Mucosa of stomach (tissue), 1 donor: ENCODE results near the gene S100P.
"Not testable (repeated sequence)": the region's sequence is repeated elsewhere in the genome, so short reads cannot be mapped to it uniquely, and the experiment has no call there.

Experiments
- H3K27me3 ChIP-seq: one replicate; pipeline ENCODE4 v1.7.0; 2013; ENCODE audit warnings: mild to moderate bottlenecking, low read length; ENCODE audit not compliant: control insufficient read depth, insufficient read depth
- H3K36me3 ChIP-seq: one replicate; pipeline ENCODE4 v1.7.0; 2013; ENCODE audit warnings: low read length; ENCODE audit not compliant: control insufficient read depth, insufficient read depth
- H3K4me1 ChIP-seq: one replicate; pipeline ENCODE4 v1.7.0; 2013; ENCODE audit warnings: mild to moderate bottlenecking, low read length; ENCODE audit not compliant: control insufficient read depth, insufficient read depth
- H3K4me3 ChIP-seq: one replicate; pipeline ENCODE4 v1.7.0; 2013; ENCODE audit warnings: low read length
- H3K9ac ChIP-seq: one replicate; pipeline ENCODE4 v1.7.0; 2013; ENCODE audit warnings: mild to moderate bottlenecking, low read length, moderate library complexity
- H3K9me3 ChIP-seq: one replicate; pipeline ENCODE4 v1.7.0; 2013; ENCODE audit warnings: mild to moderate bottlenecking, low read length, moderate library complexity; ENCODE audit not compliant: control insufficient read depth
- donor health status: Pancreatic carcinoma.

Gene S100P

GRCh38 chr4:6659897-6660296 is 33.8 kb upstream of the S100P start:
- H3K9me3 ChIP-seq, result no peaks in the 10 kb centered on the region
- no peaks in the 10 kb centered on the region for H3K36me3 ChIP-seq
- peaks cover 46% of the 10 kb centered on the region for H3K27me3 ChIP-seq
- no peak overlapping the region for H3K4me3 ChIP-seq
- no peak overlapping the region for H3K9ac ChIP-seq
- peaks cover 6% of the 10 kb centered on the region for H3K4me1 ChIP-seq

DNA sequence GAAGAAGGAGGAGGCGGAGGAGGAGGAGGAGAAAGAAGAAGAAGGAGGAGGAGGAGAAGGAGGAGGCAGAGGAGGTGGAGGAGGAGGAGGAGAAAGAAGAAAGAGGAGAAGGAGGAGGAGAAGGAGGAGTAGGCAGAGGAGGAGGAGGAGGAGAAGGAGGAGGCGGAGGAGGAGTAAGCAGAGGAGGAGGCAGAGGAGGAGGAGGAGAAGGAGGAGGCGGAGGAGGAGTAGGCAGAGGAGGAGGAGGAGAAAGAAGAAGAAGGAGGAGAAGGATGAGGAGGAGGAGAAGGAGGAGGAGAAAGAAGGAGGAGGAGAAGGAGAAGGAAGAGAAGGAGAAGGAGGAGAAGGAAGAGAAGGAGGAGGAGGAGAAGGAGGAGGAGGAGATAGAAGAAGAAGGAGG is 33.2 kb upstream of the S100P start:
- H3K27me3 ChIP-seq, result peaks cover 46% of the 10 kb centered on the region
- no peaks in the 10 kb centered on the region for H3K36me3 ChIP-seq
- H3K4me1 ChIP-seq, result peaks cover 6% of the 10 kb centered on the region
- no peak overlapping the region for H3K4me3 ChIP-seq
- no peak overlapping the region for H3K9ac ChIP-seq
- no peaks in the 10 kb centered on the region for H3K9me3 ChIP-seq

GRCh38 chr4:6662591-6662990 is 31.1 kb upstream of the S100P start:
- Histone ChIP-seq H3K36me3 (no peaks in the 10 kb centered on the region), H3K4me3 (no peak overlapping the region), H3K4me1 (peaks cover 6% of the 10 kb centered on the region), H3K9me3 (no peaks in the 10 kb centered on the region), H3K27me3 (peaks cover 46% of the 10 kb centered on the region), H3K9ac (no peak overlapping the region)

GRCh38 chr4:6663596-6664393 is 29.9 kb upstream of the S100P start:
- Histone ChIP-seq H3K9ac (no peak overlapping the region), H3K9me3 (no peaks in the 10 kb centered on the region), H3K27me3 (peaks cover 41% of the 10 kb centered on the region), H3K4me1 (peaks cover 13% of the 10 kb centered on the region), H3K4me3 (no peak overlapping the region), H3K36me3 (no peaks in the 10 kb centered on the region)

DNA sequence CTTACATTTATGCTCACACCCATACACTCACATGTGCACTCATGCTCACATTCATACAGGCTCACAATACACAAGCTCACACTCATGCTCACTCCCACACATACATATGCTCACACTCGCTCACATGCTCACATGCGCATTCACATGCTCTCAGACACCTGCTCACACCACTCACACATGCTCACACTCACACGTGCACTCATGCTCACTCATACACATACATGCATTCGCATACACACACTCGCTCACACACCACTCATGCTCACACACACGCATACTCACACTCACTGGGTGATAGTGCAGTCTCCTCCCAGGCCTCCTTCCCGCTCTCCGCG is 28.4 kb upstream of the S100P start:
- Histone ChIP-seq H3K36me3 (no peaks in the 10 kb centered on the region), H3K4me1 (peaks cover 10% of the 10 kb centered on the region), H3K27me3 (peaks cover 30% of the 10 kb centered on the region), H3K4me3 (no peak overlapping the region), H3K9me3 (no peaks in the 10 kb centered on the region), H3K9ac (no peak overlapping the region)

DNA sequence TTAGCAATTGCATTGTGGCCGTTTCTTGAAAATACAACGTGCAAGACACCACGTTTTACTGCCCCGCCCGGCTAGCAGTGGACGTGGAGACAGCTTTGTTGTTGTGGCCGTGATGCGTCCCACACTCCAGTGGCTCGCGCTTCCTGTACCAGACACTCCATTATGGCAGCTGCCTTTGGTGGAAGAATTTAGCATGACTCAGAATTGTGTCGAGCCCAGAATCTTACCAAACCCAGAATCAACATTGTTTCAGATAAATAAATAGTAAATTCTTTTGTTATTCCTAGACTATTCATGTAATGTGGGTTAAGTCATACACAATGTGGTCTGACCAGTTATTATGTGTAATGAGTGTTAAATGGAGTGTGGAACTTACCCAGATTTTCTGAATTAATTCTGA is 25.3 kb upstream of the S100P start:
- Histone ChIP-seq H3K27me3 (peaks cover 16% of the 10 kb centered on the region), H3K36me3 (no peaks in the 10 kb centered on the region), H3K9me3 (no peaks in the 10 kb centered on the region), H3K9ac (no peak overlapping the region), H3K4me1 (peaks cover 11% of the 10 kb centered on the region), H3K4me3 (no peak overlapping the region)

DNA sequence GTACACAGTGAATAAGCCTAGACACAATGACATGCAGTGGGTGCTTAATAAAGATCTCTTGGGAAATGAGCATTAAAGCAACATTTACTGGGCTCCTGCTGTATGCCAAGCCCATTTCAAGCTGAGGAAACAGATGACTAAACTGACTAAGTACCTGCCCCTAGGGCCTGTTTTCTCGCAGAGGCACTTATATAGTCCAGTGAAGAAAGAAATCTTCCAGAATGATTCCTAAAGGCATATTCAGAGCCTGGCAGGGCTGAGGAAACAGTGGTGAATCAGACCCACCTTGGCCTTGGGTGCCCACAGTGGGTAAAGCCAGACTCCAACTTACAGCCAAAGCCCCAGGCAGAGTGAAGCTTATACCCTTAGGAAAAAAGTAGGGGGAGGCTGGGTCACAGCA is 22.0 kb upstream of the S100P start:
- H3K4me1 ChIP-seq, result peaks cover 33% of the 10 kb centered on the region
- H3K4me3 ChIP-seq, result no peak overlapping the region
- no peak overlapping the region for H3K9ac ChIP-seq
- H3K36me3 ChIP-seq, result no peaks in the 10 kb centered on the region
- no peaks in the 10 kb centered on the region for H3K9me3 ChIP-seq
- H3K27me3 ChIP-seq, result no peaks in the 10 kb centered on the region

GRCh38 chr4:6672131-6672530 is 21.5 kb upstream of the S100P start:
- Histone ChIP-seq H3K4me1 (peaks cover 36% of the 10 kb centered on the region), H3K9me3 (no peaks in the 10 kb centered on the region), H3K27me3 (no peaks in the 10 kb centered on the region)

DNA sequence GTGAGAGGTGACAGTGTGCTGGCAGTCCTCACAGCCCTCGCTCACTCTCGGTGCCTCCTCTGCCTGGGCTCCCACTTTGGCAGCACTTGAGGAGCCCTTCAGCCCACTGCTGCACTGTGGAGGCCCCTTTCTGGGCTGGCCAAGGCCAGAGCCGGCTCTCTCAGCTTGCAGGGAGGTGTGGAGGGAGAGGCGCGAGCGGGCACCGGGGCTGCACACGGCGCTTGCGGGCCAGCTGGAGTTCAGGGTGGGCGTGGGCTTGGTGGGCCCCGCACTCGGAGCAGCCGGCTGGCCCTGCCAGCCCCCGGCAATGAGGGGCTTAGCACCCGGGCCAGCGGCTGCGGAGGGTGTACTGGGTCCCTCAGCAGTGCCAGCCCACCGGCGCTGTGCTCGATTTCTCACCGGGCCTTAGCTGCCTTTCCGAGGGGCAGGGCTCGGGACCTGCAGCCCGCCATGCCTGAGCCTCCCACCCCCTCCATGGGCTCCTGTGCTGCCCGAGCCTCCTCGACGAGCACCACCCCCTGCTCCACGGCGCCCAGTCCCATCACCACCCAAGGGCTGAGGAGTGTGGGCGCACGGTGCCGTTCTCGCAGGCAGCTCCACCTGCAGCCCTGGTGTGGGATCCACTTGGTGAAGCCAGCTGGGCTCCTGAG is 21.0 kb upstream of the S100P start:
- H3K4me3 ChIP-seq, H3K9ac ChIP-seq, H3K9me3 ChIP-seq, H3K36me3 ChIP-seq, H3K27me3 ChIP-seq: not testable (repeated sequence)
- H3K4me1 ChIP-seq, result peaks cover 36% of the 10 kb centered on the region

More at GRCh38 chr4:6672131-6672530, 21.5 kb upstream of the S100P start:
- no peak overlapping the region for H3K4me3 ChIP-seq
- no peaks in the 10 kb centered on the region for H3K36me3 ChIP-seq
- no peak overlapping the region for H3K9ac ChIP-seq

- H3K27me3 ChIP-seq, H3K9me3 ChIP-seq, H3K36me3 ChIP-seq: not testable (repeated sequence)
- Histone ChIP-seq H3K4me3 (peak overlapping the region; percentile 57), H3K9ac (peak overlapping the region; percentile 57), H3K4me1 (peaks cover 33% of the 10 kb centered on the region)
Observed at GRCh38 chr4:6673191-6673659, 20.5 kb upstream of the S100P start.

DNA sequence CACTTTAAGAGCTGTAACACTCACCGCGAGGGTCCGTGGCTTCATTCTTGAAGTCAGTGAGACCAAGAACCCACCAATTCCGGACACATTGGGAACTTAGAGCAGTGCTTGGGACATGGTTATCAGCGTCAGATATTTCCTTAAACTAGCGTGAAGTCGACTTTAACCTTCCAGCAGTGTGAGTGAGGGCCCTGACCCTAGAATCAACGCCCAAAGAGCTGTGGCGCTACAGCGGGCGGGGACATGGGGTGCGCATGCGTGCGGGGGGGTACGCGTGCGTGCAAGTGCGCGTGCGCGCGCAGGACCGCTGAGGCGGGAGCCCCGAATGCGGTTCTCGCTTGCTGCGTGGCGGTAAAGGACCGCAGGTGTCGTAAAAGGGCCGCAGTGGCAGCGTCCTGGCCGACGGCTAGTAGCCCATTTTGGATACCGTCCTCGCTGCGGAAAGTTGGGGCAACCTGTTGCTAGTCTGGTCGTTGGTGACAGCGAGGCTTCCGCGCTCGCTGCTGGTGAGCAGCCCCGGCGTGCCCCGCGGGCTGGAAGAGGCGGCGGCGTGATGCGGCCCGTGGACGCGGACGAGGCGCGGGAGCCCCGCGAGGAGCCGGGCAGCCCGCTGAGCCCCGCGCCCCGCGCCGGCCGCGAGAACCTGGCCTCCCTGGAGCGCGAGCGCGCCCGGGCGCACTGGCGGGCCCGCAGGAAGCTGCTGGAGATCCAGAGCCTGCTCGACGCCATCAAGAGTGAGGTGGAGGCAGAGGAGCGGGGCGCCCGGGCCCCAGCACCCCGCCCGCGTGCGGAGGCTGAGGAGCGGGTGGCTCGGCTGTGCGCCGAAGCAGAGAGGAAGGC is 19.8 kb upstream of the S100P start:
- peak overlapping the region; percentile 57 for H3K9ac ChIP-seq
- H3K4me1 ChIP-seq, result peaks cover 28% of the 10 kb centered on the region
- no peaks in the 10 kb centered on the region for H3K27me3 ChIP-seq
- H3K4me3 ChIP-seq, result peak overlapping the region; percentile 57
- H3K9me3 ChIP-seq, result no peaks in the 10 kb centered on the region
- no peaks in the 10 kb centered on the region for H3K36me3 ChIP-seq
